Left lung (tissue), 10 donors: Measurements from ENCODE around the gene HPX. TPM values are rescaled to one million over a fixed set of nuclear protein-coding genes. Genes with fewer than 3 reads are reported as not detected.

Experiments
- ATAC-seq: fragments of 200-7000 bp; cut with Tn5 transposase; one replicate; pipeline ENCODE4 v1.9.1; 2020; ENCODE audit warnings: moderate library complexity
- DNase-seq, 4 donors: peaks; one replicate each; pipeline ENCODE4 v3.0.0-alpha.2; 2013 to 2020
- H3K27ac ChIP-seq, 2 donors: fragments of 200-600 bp; sonication (generic) in 1 of 2; one replicate each; pipeline versions ENCODE4 v1.5.0 to v1.8.0; 2020 to 2021
- H3K27me3 ChIP-seq, 2 donors: fragments of 200-600 bp; sonication (generic) in 1 of 2; one replicate each; pipeline versions ENCODE4 v1.5.0 to v1.8.0; 2020 to 2021
- H3K36me3 ChIP-seq, 2 donors: fragments of 200-600 bp; sonication (generic) in 1 of 2; one replicate each; pipeline versions ENCODE4 v1.5.0 to v1.8.0; 2020 to 2021
- H3K4me1 ChIP-seq, 2 donors: fragments of 200-600 bp; one replicate each; pipeline ENCODE4 v1.8.0; 2021
- H3K4me3 ChIP-seq, 2 donors: fragments of 200-600 bp; sonication (generic) in 1 of 2; one replicate each; pipeline versions ENCODE4 v1.5.0 to v1.8.0; 2020 to 2021; ENCODE audit warnings: mild to moderate bottlenecking in 1 of 2
- H3K9me3 ChIP-seq, 2 donors: fragments of 200-600 bp; sonication (generic) in 1 of 2; one replicate each; pipeline versions ENCODE4 v1.5.0 to v1.8.0; 2020 to 2021
- intact Hi-C, 2 donors: fragments of 100-400 bp; cut with DNase I; formaldehyde crosslinking; loops; one replicate each; pipeline versions ENCODE4 v1.11.2 to v1.14.2; 2022
- polyA plus RNA-seq, 6 donors: library from polyadenylated mRNA; unstranded; fragments of 120-200 nt; gene quantifications; one replicate each; pipeline ENCODE4 v1.2.1, GENCODE V29; 2013; ENCODE audit not compliant: insufficient read length in 6 of 6
- total RNA-seq, 2 donors: library from RNA; stranded (reverse); fragmentation: NEBNext Ultra II Directional; extraction: Animal tissue kit (Norgen Biotek cat#: 25700); gene quantifications; one replicate each; pipeline ENCODE4 v1.2.1, GENCODE V29; 2021
- TF ChIP-seq, protein P1 (sequence below), 2 donors: fragments of 200-600 bp; sonication (generic) in 1 of 2; IDR thresholded peaks; one replicate each; pipeline versions ENCODE4 v1.5.0 to v1.8.0; 2021; ENCODE audit warnings: antibody characterized with exemption in 2 of 2
- donor health status: DM: no; HTN: yes; CAD: no.
- donor health status: DM: no; HTN: no; CAD: no.

Gene HPX
- total and polyA plus RNA-seq, 8 donors = 0.86 to 11.4 (median 6.2) TPM

GRCh38 chr11:6400431-6401345 lies 40.1 kb downstream of the HPX start:
- Histone ChIP-seq H3K4me3 (no peak overlapping the region), H3K9me3 (no peaks in the 10 kb centered on the region), H3K27me3 (no peaks in the 10 kb centered on the region), H3K36me3 (peaks cover 0 to 9% of the 10 kb centered on the region in 2 donors), H3K4me1 (peaks cover 0 to 12% of the 10 kb centered on the region in 2 donors), H3K27ac (no peak overlapping the region)
- ATAC-seq = no peak
- TF ChIP-seq, protein P1, sequence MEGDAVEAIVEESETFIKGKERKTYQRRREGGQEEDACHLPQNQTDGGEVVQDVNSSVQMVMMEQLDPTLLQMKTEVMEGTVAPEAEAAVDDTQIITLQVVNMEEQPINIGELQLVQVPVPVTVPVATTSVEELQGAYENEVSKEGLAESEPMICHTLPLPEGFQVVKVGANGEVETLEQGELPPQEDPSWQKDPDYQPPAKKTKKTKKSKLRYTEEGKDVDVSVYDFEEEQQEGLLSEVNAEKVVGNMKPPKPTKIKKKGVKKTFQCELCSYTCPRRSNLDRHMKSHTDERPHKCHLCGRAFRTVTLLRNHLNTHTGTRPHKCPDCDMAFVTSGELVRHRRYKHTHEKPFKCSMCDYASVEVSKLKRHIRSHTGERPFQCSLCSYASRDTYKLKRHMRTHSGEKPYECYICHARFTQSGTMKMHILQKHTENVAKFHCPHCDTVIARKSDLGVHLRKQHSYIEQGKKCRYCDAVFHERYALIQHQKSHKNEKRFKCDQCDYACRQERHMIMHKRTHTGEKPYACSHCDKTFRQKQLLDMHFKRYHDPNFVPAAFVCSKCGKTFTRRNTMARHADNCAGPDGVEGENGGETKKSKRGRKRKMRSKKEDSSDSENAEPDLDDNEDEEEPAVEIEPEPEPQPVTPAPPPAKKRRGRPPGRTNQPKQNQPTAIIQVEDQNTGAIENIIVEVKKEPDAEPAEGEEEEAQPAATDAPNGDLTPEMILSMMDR (IDR thresholded peaks at IDR 0.05) = no peak
- intact Hi-C loops = no loop called here
- no peak for DNase-seq

GRCh38 chr11:6397636-6398035 lies 43.2 kb downstream of the HPX start:
- Histone ChIP-seq H3K36me3 (peaks cover 0 to 23% of the 10 kb centered on the region in 2 donors), H3K27ac (peak overlapping the region; percentile 5 to 35)
- peak; percentile 87 for ATAC-seq

GRCh38 chr11:6397156-6397555 lies 43.6 kb downstream of the HPX start:
- Histone ChIP-seq H3K27me3 (no peaks in the 10 kb centered on the region), H3K36me3 (peaks cover 0 to 23% of the 10 kb centered on the region in 2 donors), H3K9me3 (no peaks in the 10 kb centered on the region), H3K4me3 (no peak overlapping the region), H3K4me1 (peaks cover 3 to 12% of the 10 kb centered on the region in 2 donors), H3K27ac (peak overlapping the region; percentile 5 to 35)
- intact Hi-C loops = no loop called here
- no peak for DNase-seq
- ATAC-seq = no peak
- TF ChIP-seq, protein P1 (IDR thresholded peaks at IDR 0.05) = no peak

More at GRCh38 chr11:6397636-6398035, 43.2 kb downstream of the HPX start:
- H3K4me3 ChIP-seq = no peak overlapping the region
- H3K4me1 ChIP-seq = peaks cover 0 to 12% of the 10 kb centered on the region in 2 donors
- H3K9me3 ChIP-seq = no peaks in the 10 kb centered on the region
- H3K27me3 ChIP-seq = no peaks in the 10 kb centered on the region
- TF ChIP-seq, protein P1 (IDR thresholded peaks at IDR 0.05) = no peak
- DNase-seq = no peak
- intact Hi-C loops = no loop called here

DNA sequence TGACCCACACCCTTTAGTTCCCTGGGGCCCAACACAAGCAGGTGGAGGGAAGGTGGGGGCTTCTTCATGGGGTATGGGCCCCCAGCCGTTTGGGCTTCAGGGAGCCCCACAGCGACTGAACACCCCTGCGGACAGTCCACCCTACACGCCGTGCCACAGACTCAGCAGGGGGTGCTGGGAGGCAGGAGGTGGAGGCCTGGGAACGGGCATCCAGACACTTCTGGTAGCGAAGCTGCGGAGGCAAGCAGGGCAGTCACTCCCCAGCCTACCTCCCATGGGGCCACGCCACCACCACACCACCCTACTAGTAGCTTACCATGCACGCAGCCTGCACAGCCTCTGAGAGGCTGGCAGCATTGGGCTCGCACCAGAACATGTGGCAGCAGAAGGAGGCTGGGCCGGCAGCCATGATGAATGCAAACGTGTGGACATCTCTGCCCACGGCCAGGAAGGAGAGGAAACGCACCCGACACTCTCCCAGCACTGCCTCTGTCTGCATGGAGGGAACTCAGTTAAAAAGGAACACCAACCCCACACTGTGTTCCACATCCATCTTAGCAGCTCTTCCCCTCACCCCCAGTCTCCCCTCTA lies 45.2 kb downstream of the HPX start:
- TF ChIP-seq, protein P1 (IDR thresholded peaks at IDR 0.05) = no peak
- Histone ChIP-seq H3K36me3 (peaks cover 0 to 17% of the 10 kb centered on the region in 2 donors), H3K27me3 (no peaks in the 10 kb centered on the region), H3K27ac (no peak overlapping the region), H3K4me3 (no peak overlapping the region), H3K9me3 (no peaks in the 10 kb centered on the region), H3K4me1 (peaks cover 16% of the 10 kb centered on the region in 2 donors)
- intact Hi-C loops = no loop called here
- no peak for ATAC-seq
- no peak for DNase-seq
